ENCODE measurements around the gene C11orf58.

Gene C11orf58

DNA sequence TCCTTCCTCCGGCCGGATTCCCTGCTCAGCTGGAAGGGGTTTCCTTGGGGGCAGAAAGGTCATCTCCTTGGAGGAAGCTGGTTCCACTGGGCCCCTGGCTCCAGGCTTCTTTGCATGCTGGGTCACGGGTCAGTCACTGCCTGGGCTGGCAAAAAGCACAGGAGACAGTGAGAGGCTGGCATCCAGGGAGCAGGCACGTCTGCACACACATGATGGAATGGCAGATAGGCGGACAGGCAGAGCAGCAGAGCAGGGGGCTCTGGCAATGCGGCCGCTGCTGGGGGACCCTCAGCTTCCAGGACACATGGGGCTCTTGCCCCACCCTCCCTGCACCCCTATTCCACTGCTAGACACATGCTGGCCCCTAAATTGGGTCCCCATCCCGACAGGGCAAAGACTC is 40.4 kb downstream of the C11orf58 start:
- TF ChIP-seq, protein P1, sequence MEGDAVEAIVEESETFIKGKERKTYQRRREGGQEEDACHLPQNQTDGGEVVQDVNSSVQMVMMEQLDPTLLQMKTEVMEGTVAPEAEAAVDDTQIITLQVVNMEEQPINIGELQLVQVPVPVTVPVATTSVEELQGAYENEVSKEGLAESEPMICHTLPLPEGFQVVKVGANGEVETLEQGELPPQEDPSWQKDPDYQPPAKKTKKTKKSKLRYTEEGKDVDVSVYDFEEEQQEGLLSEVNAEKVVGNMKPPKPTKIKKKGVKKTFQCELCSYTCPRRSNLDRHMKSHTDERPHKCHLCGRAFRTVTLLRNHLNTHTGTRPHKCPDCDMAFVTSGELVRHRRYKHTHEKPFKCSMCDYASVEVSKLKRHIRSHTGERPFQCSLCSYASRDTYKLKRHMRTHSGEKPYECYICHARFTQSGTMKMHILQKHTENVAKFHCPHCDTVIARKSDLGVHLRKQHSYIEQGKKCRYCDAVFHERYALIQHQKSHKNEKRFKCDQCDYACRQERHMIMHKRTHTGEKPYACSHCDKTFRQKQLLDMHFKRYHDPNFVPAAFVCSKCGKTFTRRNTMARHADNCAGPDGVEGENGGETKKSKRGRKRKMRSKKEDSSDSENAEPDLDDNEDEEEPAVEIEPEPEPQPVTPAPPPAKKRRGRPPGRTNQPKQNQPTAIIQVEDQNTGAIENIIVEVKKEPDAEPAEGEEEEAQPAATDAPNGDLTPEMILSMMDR (conservative IDR thresholded peaks at IDR 0.05; ENCODE audit: low read depth, low read length): no peak
- DNase-seq (ENCODE audit: low read depth): no peak
- no peak overlapping the region for H3K4me3 ChIP-seq (ENCODE audit: low read length)

DNA sequence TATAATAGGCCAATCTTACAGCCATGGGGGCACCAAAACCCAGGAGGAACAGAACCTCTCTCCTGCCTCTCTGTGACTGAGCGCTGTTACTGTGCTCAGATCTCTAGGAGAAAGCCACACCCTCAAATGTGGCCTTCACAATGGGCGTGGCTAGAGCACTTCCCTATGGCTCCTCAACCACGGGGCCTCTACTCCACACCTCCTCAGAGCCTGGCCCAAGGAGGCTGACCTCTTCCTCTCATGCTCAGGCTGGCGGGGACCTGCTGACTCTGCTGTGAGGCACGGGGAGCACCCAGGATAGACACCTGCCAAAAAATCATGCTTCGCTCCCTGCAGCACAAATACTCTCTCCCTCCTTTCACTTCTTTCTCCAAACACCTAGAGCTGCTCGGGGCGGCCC is 41.0 kb downstream of the C11orf58 start:
- TF ChIP-seq, protein P1 (conservative IDR thresholded peaks at IDR 0.05; ENCODE audit: low read depth, low read length): no peak
- no peak overlapping the region for H3K4me3 ChIP-seq (ENCODE audit: low read length)
- no peak for DNase-seq (ENCODE audit: low read depth)

DNA sequence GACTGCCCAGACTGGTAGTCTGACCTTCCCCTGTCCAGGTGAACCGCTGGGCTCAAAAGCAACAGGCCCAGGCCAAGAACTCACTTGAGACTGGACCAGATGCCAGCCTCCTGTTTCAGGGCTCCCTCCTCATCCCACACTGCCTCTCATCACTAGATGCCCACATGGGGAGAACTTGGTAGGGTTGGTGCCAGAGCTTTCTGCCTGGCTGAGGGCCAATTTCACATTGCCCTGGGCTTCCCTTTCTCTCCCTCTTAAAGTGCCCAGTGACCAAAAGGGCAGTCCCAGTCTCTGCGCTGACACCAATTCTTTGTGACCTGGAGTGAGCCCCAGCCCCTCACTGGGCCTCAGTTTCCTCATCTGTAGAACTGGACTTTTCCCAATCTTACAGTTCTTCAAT is 41.7 kb downstream of the C11orf58 start:
- TF ChIP-seq, protein P1 (conservative IDR thresholded peaks at IDR 0.05; ENCODE audit: low read depth, low read length): no peak
- H3K4me3 ChIP-seq (ENCODE audit: low read length): no peak overlapping the region

DNA sequence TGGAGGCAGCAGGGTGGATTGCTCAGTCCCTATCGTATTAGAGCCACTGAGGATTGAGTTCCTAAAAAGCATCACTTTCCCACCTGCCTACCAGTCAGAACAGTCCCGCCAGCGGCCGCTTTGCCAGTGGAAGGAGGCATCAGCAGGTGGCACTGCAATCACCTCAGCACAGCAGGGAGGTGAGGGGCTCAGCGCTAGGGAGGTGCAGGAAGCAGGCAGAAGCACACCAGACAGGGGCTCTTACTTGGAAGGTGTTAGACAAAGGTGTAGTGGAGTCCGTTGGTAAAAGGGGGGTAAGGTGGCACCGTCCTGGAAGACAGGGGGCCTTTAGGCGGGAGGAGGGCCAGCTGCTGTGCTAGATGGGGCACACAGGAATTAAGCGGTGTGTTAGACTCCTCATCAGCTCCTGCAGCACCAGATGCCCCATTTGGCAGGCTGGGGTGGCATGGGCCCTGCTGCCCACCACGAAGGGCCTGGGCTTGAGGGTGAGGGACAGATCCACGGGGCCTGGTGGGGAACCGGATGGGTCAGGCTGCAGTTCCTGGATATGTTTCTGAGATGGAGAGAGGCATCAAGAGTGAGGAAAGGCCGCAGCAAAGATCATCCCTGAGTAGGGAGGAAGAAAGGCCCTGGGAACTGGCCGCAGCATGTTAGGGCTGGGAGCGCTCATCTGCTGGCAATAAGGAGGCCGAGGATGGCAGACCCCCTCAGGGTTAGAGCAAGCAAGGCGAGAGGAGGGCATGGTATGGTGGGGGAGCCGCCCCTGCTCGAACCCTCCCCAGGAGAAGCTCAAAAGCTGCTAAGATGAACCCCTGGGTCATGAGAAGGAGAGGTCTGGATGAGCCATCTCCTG is 42.5 kb downstream of the C11orf58 start:
- no peak for DNase-seq (ENCODE audit: low read depth)
- H3K4me3 ChIP-seq (ENCODE audit: low read length): no peak overlapping the region
- TF ChIP-seq, protein P1 (conservative IDR thresholded peaks at IDR 0.05; ENCODE audit: low read depth, low read length): no peak

More for the DNA sequence above, 41.7 kb downstream of the C11orf58 start:
- DNase-seq (ENCODE audit: low read depth): no peak

DNA sequence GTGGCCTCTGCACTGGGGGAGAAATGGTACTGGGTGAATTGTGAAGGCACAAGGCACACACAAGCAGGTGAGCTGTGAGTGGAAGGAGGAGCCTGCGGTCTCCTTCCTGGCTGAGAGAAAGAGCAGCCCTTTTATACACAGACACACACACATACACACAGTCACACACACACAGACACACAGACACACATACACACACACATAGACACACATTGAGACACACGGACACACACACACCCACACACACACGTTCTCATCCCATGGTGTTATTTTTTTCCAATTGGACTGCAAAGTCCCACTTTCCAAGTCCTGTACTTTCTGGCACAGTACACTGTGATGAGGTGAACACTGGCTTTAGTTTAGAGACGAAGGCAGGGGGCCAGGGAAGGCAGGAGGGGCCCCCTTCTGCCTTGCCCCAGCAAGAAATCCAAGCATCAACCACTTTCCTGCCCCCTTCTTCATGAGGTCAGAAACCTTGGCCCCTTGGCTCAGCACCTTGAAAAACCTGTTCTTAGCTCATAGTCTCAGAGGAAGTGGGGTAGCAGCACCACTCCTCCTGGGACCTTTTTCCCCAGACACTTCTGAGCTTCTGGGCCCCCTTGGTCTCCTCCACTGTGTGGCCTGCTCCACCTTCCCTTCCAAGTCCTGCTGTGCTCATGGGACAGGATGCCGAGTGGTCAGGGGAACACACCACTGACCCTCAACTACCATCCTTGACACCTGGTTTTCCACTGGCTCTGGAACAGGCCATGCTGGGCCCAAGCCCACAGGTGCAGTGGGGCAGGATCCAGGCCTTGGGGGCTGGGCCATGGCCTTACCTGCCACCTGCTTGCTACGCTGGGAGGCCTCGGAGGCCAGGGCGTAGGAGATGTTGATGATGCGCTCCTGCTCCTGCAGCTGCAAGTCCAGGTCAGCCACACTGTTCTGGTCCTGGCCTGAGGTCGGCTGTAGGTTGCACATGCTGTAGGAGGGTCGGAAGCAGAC is 43.8 kb downstream of the C11orf58 start:
- no peak for DNase-seq (ENCODE audit: low read depth)
- TF ChIP-seq, protein P1 (conservative IDR thresholded peaks at IDR 0.05; ENCODE audit: low read depth, low read length): no peak
- no peak overlapping the region for H3K4me3 ChIP-seq (ENCODE audit: low read length)

DNA sequence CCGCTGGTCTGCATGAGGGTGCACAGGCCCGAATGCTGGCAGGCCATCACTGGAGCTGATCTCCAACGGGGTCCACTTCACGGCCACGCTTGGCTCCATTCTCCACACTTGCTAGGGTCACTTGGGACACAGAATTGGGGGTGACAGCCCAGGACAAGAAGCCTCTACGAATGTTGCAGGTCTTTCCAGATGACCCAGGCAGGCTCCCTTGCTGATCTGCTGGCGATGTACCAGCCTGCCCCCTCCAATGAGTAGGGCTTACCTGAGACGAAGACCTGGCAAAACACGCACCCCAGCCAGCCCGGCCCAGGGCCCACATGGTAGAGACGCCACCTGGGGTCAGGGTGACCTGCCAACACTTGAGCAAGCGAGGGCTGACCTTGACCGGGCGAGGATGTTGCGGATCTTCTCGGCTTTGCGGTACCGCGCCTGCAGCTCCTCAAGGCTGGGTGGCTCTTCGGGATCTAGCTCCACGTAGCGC is 44.9 kb downstream of the C11orf58 start:
- TF ChIP-seq, protein P1 (conservative IDR thresholded peaks at IDR 0.05; ENCODE audit: low read depth, low read length): no peak
- no peak overlapping the region for H3K4me3 ChIP-seq (ENCODE audit: low read length)
- DNase-seq (ENCODE audit: low read depth): no peak
